Astrocyte of the spinal cord (primary cell): Measurements from ENCODE around the gene ATP5F1B.

Source experiments
- DNase-seq: peaks from one replicate; pipeline ENCODE4 v3.0.0; 2011; ENCODE audit warnings: low read depth, low spot score
- H3K4me3 ChIP-seq: 2 replicates; pipeline ENCODE4 v1.5.1; 2011; ENCODE audit warnings: low read depth, mild to moderate bottlenecking, low read length, moderate library complexity
- CTCF ChIP-seq: IDR thresholded peaks from 2 replicates; pipeline ENCODE4 v1.5.1; 2012; ENCODE audit warnings: low read depth, mild to moderate bottlenecking, low read length, inconsistent platforms
- in situ Hi-C: cut with HindIII; loops from 2 replicates; pipeline ENCODE4 v1.10.0; 2017; ENCODE audit warnings: low sequenced_read_pairs

The ATP5F1B gene

GRCh38 chr12:56682323-56682722, 36.5 kb upstream of the ATP5F1B start:
- no peak overlapping the region for H3K4me3 ChIP-seq
- in situ Hi-C loops: no loop called here
- no peak for DNase-seq
- TF ChIP-seq CTCF: no peak

GRCh38 chr12:56679883-56680575, 34.2 kb upstream of the ATP5F1B start:
- in situ Hi-C loops: no loop called here
- no peak overlapping the region for H3K4me3 ChIP-seq
- no peak for DNase-seq
- no peak for TF ChIP-seq CTCF

- no peak for DNase-seq
- H3K4me3 ChIP-seq: no peak overlapping the region
- in situ Hi-C loops: no loop called here
- TF ChIP-seq CTCF: no peak
Measured at GRCh38 chr12:56678852-56679251, 33.1 kb upstream of the ATP5F1B start.

GRCh38 chr12:56677680-56678079, 31.9 kb upstream of the ATP5F1B start:
- DNase-seq: no peak
- no peak overlapping the region for H3K4me3 ChIP-seq

GRCh38 chr12:56676851-56677580, 31.2 kb upstream of the ATP5F1B start:
- no peak for TF ChIP-seq CTCF
- no peak for DNase-seq
- no peak overlapping the region for H3K4me3 ChIP-seq
- in situ Hi-C loops: no loop called here

More at GRCh38 chr12:56677680-56678079, 31.9 kb upstream of the ATP5F1B start:
- in situ Hi-C loops: no loop called here
- no peak for TF ChIP-seq CTCF

GRCh38 chr12:56671608-56672007, 25.8 kb upstream of the ATP5F1B start:
- in situ Hi-C loops: no loop called here
- no peak for TF ChIP-seq CTCF
- no peak overlapping the region for H3K4me3 ChIP-seq
- DNase-seq: no peak
